HG03025 (cell line): ENCODE results near the gene ETV6.
A peak's percentile ranks its signal among the peaks of the same experiment; 100 is the strongest.

Source experiments
- ATAC-seq: cut with Tn5 transposase; IDR thresholded peaks from one replicate; pipeline ENCODE4 v1.9.1; 2021; ENCODE audit warnings: mild to moderate bottlenecking, moderate library complexity; ENCODE audit not compliant: unreplicated experiment, low FRiP score

ETV6 gene

DNA sequence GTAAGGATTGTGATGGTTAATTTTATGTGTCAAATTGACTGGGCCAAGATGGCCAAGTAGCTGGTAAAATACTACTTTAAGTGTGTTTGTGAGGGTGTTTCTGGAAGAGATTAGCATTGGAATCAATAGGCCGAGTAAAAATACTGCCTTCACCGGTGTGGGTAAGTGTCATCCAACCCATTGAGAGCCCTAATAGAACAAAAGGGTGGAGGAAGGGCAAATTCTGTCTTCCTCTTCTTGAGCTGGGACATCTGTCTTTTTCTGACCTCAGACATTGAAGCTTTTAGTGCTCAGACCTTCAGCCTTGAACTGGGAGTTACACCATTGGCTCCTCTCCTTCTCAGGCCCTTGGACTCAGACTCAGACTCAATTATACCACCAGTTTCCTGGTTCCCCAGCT lies 8.0 kb upstream of the ETV6 start:
- no peak for ATAC-seq

DNA sequence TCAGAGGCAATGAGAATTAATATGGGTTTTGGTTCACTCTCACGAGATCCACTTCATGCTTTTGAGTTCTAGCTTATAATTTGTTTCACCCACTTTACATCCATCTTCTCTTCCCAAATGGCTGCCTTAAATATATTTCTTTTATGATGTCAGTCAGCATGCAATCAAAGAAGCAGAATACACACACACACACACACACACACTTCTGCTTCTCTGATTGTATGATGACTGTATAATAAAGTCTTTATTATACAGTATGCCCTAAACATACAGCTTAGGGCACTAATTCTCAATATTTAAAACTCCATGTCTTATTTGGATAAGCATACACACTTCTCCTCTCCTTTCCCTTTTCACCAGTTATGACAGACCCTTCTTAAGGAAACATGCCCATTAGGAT lies 6.7 kb upstream of the ETV6 start:
- ATAC-seq = no peak

DNA sequence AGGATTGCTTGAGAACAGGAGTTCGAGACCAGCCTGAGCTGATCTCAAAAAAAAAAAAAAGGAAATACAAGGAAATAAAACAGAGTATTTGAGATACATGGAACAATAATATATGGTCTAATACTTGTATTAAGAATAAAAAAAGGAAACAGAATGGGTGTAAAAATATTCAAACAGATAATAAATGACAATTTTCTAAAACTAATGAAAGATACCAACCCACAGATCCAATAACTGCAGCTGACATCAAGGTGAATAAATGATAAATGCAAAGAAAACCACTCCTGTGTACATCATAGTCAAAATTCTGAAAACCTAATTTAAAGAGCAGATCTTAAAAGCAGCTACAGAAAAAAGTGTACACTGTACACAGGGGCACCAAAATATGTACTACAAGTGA lies 4.1 kb upstream of the ETV6 start:
- ATAC-seq = no peak

DNA sequence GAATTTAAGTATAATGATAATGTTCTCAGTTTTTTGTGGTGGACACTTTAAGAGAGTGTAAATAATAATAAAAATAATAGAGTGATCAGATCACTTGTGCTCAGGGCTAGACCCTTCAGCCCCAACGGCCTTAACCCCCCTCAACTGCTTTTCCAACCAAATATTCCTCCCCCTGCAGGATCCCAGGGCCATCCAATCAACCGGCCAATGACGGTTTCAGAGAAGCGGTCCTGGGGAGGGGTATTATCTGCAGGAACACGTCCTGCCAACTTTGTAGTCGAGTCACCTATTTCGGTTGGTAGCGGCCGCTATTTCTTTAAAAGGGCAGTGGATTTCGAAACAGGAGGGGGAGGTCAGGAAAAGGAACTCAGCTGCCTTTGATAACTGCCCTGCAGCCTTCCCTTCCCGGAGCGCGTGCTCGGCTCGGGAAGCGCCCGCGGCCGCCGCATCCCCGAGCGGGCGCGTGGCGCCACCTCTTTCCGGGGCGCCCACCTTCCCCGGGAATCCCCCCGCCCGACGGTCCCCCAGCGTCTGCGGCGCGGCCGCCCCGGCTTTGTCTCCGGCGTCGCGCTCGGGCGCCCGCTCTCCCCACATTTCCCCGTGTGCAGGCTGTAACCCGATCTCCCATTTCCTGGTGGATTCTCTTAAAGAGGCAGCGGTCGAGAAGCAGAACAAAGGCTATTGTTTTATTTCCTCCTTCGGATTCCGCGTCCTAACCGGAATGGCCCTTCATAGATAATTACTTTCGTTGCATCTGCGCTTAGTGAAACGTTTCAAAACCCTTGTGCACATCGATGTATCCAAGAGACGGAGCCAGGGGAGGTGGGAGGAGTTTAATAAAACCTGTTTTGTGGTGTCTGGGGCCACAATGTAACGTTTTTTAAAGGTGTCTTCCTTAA lies 711 bp upstream of the ETV6 start:
- peak; percentile 19 for ATAC-seq

DNA sequence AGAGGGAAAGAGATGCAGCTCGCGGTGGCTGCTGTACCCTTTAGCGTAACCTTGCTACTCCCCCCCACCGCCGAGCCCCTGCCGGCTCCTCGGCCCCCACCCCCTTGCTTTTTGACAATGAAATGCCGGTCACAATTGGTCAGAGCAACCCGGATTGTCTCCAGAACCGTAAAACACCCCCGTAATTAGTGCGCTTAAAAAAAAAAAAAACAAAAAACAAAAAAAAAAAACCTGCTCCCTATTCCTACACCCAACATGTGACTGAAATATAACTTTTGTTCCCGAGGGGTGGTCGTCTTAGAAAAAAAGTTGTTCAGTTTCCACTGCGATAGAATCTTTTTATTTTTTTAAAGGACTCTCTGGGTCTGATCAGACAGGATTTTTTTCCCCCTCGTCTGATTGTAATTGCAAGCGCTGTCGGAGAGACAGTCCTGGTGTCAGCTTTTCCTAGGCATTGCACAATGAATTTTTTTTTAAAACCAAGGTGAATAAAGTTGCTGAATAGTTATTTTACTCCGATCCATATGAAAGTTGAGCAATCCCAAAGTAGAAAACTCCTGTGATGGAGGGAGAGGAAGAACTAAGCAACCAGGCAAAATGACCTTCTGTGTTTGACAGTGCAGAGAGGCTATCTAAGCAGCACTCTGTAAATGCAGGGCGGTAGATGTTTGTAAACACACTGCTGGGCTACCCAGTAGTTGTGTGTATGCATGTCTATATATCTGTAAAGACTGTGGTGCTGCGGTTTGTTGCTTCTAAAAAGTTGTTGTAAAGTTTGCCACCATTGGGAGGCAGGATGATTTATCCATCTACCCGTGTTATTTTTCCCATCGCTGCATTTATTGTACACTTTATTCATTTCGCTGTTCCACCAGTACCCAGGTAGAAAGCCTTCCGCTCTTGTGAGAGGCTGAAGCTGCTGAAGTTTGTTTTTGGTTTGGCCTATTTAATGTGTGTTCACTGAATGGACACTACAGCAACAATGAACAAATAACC lies 1.1 kb downstream of the ETV6 start:
- no peak for ATAC-seq

DNA sequence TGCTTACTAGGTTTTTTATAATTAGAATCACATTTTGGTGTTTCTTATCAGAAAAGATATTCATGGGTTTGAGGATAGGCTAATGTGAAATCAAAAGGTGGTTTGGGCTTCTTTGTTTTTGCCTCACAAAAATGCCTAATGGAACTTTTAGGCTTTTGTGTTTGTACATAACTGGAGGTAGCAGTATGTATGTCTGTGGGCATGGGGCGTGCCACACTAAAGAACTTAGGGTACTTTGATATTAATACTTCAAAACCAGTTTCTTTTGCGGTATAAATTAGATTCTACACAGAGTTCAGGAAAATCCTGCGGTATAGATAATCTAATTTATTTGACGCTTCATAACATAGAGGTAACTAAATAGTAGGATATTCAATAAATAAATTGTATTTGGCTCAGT lies 1.9 kb downstream of the ETV6 start:
- no peak for ATAC-seq

DNA sequence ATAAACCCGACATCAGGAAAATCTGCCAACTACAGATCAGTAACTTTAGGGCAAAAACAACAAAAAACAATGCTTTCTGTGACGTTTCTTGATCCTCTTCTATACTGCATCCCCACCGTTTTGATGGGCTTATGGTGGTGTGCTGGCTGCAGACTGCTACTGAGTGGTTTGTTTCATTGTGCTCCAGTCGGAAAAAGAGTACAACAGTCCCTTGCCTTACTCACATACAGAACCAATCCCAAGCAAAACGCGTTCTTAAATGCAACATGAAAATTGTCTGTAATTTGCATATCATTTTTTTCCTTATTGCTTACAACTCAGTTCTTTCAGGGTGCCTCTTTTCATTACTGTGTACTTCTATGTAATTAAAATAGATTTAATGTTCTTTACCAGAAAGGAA lies 2.3 kb downstream of the ETV6 start:
- ATAC-seq = no peak

DNA sequence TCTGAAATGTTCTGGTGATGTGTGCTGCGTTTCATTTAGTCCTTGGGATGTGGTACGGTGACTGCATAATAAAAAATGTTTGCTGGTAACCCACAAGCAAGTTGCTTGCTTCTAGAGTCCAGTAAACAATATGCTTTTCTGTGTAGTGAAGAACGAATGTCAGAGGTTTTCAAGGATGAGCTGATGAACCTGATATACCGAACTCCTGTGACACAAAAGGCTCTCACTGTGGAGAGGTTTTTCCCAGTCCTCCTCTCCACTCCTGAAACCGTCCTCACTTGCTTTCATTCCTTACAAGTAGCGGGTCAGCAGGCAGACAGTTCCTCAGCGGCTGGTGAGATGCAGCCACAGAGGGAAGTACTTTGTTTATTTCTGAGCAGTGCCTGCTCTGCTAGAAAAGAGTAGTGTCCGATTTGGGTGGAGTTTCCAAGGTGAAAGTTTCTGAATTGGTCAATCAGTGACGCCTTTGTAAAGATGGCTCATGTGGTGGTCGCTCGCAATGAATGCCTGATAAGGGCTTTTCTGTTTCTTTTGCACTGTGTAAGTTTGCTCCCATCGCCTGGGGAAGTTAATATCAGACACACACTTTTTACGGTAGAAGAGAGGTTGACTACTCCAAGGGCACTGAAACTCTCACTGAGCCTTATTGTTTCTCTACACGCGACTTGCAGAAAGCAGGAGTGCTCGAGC lies 3.0 kb downstream of the ETV6 start:
- no peak for ATAC-seq

DNA sequence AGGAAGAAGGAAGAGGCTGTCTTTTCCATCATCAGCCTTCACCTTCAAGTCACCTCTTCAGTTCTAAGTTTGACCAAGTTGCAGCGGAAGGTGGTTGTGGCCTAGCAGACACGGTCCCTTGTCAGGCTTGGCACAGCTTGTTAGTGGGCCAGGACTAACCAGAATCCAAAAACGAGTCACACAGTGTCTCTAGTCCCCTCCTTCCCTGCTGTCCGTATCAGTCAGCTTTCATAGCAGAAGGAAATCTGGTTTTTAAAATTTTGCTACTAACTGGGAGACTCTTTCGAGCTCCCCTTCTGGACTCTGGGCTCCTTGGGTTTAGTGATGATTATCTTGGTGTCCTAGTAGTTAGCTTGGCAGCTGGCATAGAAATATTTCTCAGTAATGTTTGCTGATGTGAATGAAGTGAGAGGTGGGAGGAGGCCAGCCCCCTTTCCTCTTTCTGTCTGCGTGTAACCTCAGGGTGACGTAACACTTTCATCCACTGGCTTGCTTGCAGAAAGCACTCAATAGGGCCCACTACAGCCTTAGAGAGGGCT lies 3.8 kb downstream of the ETV6 start:
- no peak for ATAC-seq

DNA sequence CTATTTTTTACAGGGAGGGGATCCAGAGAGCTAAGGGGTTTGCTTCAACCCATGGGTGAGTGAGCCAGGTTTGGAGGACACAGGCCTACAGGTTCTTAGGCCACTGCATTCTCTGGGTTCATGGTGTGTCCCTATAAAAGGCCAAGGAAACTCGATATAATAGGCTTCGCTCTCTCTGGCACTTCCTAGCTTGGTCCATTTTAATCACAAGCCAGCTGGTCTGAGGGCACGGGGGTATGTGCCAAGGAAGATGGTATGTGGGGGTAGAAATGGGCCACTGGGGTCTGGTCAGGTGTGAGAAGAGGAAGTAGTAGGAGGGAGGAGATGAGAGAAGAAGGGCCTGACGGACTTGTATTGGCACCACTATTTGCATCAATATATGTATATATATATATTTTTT lies 4.9 kb downstream of the ETV6 start:
- ATAC-seq = no peak

DNA sequence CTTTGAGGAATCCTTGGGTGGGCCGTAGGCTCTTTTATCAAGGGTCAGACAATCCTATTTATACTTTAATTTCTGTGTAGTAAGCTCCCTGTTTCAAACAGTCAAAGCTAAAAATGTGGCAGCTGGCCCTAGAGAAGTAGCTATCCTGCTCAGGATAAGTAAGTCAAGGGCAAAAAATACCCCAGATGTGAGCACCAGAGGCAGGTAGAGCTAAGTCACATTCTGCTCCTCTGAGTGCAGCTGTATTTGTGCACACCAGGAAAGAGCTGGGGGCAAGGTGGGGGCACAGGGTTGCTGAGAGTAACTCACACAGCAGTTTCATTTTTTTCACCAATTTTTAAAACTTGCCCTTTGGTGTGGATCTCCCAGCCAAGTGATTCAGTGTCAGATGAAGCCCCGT lies 5.3 kb downstream of the ETV6 start:
- ATAC-seq = no peak

DNA sequence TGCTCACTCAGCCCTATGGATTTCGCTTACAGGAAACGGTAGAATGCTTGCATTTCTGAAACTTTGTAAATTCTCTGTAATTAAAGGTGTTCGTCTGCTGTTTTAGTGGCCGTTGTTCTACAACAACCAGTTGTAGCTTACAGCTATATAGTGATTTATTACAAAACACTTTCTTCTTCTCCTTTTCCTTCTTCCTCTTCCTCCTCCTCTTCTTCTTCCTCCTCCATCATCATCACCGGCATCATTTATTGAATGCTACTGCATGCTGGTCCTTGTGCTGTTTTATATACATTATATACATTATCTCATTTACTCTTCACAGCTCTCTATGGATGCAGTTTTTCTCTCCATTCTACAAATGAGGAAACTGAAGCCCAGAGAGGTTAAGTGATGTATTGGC lies 6.4 kb downstream of the ETV6 start:
- no peak for ATAC-seq

DNA sequence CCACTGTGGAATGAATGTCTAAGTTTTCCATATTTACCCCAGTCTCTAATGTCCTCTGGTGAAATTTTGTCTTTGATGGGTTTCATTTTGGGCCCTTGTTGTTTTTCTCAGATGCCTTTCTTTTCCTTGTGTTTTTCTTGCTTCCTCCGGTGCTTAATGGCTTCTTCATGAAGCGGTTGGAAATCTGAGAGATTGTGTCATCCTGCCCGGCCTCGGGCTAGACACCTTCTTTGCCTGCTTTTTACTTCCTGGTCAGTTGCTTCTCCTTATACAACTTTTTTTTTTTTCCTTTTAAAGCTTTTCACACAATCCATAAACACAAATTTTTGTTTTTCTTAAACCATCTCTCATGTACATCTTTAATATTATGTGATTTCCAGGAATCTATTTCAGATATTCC lies 7.1 kb downstream of the ETV6 start:
- ATAC-seq = no peak

DNA sequence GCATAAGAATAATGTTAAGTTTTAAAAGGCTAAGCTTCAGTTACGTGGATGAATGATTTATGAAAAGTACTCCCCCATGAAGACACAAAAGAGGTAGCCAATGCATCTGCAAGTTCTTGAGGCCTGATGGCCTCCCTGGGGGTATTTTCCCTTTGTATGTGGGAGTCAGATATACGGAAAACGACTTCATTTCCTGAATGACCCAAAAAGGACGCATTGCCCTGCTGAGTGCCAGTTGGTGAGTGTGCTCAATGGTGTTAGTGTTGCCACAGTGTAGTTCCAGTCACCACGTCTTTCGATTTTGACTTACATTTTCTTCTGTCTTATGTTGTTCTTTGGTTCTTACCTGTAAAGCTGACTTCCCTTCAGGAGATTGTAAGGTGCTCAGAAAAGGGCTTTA lies 8.0 kb downstream of the ETV6 start:
- ATAC-seq = no peak

DNA sequence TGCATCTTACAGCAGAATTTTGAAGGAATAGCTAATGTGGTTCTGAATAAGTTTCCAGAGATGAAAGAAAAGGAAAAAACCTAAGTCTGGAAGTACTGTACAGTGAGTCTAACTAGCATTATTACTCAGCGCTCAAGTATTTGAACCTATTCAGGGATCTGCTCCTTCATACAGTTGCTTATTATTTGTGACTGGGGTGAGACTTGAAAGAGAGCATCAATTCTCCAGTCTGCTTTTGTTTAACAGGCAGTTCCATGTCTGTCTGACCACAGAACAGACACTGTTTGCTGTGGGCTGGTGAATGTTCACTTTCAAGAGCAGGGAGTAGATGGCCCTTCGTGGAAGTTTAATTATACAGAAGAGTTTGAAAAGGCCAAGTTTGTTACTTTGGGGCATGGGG lies 9.3 kb downstream of the ETV6 start:
- no peak for ATAC-seq

DNA sequence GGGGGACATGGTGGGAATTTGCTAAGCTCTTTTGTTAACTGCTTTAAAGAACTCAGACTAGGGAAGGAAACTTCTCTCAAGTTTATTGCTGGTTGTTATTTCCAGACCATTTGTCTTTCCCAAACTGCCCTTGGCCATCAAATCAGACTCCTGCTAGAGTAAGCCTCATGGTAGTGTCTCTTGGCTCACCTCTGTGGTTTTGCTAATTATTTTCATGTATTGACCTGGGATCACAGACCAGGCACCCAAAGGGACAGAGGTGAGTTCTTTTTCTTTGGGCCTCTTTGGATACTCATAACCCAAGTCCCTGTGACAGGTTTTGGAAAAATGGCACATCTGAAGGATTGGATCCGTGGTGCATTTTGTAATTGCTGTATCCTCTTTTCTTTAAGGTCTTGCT lies 11.2 kb downstream of the ETV6 start:
- ATAC-seq = no peak

DNA sequence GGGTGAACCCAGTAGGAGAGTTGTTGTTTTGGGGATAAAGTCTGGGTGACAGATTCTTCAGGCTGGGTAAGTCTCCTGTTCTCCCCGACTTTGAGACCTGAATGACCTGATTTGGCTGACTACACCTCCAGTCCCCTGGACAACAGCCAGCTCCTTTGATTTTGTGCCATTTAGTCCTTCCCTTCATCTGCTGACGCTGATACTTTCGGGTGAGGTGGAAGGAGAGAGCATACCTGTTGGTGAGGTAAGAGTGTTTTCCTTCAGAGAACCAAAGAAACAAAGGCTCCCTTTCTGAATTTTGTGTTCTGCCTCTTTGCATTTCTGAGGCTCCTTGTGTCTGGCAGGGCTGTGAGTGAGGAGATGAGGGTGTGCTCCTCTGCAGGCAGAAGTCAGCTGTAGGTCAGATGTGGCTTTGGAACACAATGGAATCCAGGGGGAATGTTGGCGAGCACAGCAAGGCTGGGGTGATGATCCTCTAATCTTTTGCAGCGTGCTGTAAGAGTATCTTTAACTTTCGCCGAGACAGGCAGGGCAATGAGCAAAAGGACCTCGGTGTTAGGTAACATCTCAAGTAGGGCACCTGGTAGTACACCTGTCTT lies 12.1 kb downstream of the ETV6 start:
- ATAC-seq = no peak

DNA sequence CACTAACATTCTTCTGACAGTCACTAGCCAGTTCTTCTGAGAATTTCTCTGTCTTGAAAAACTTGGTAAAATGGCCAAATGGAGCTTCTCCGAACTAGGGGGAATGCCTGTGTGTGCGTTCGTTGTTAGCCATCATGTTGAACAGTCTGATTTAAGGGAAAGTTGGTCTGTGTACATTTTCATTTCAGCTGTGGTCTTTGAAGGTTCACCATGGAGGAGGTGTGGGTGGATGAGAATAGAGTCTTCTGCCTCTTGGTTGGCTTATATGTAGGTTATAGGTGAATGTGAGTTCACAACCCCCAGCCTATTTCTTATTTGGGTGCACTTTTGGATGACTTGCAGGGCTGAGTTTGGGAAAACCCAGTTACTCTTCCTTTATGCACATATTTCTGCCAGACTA lies 12.9 kb downstream of the ETV6 start:
- no peak for ATAC-seq

DNA sequence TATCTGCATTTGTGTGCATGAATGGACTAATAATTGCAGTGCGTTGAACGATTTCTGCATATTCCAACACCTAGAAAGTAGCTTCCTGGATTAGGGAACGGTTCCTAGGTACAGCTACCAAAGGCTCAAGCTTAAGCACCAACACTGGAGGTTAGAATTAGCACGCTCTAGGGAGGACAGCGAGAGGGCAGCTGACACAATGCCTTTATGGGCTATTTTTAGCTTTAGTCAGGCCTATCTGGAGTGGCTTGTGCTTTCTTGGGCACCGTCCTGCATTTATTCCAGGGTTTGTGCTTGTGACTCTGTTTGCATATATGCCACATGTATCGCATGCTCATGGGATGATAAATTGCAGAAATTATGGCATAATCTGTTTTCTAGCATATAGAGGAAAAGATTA lies 13.7 kb downstream of the ETV6 start:
- ATAC-seq = no peak

DNA sequence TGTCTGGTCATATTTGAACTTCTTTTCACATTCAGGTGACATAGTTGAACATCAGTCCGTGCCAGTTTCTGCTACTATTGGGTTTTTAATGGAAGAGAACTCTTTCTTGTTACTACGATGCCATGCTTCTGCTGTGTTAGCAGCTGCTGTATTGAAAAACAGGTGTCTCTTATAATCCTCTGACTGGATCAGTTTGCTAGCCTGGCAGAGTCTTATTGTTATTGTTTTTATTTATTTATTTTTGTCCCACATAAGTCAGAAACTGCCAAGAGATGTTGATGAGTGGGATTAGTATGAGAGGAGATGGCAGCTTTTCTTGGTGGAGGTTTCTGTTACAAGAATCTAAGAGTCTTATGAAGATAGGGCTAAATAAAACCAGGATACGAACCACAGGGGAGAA lies 14.6 kb downstream of the ETV6 start:
- ATAC-seq = no peak
